Esophagus muscularis mucosa (tissue), 3 donors: ENCODE results near the gene DNAAF5.

Source experiments
- POLR2A ChIP-seq: fragments of 450-650 bp; IDR thresholded peaks from one replicate; pipeline ENCODE4 v1.6.1; 2017; ENCODE audit warnings: antibody characterized with exemption, moderate library complexity, mild to moderate bottlenecking, low read depth
- TF ChIP-seq, protein P1 (sequence below), 3 experiments: fragments of 200-600 bp in 2 of 3; fragments of 450-650 bp in 1 of 3; sonication (generic) in 2 of 3; IDR thresholded peaks; one replicate each; pipeline ENCODE4 v1.5.1; 2017 to 2019; ENCODE audit warnings: antibody characterized with exemption in 3 of 3, mild to moderate bottlenecking in 2 of 3, moderate library complexity in 1 of 3

- TF ChIP-seq, protein P1, sequence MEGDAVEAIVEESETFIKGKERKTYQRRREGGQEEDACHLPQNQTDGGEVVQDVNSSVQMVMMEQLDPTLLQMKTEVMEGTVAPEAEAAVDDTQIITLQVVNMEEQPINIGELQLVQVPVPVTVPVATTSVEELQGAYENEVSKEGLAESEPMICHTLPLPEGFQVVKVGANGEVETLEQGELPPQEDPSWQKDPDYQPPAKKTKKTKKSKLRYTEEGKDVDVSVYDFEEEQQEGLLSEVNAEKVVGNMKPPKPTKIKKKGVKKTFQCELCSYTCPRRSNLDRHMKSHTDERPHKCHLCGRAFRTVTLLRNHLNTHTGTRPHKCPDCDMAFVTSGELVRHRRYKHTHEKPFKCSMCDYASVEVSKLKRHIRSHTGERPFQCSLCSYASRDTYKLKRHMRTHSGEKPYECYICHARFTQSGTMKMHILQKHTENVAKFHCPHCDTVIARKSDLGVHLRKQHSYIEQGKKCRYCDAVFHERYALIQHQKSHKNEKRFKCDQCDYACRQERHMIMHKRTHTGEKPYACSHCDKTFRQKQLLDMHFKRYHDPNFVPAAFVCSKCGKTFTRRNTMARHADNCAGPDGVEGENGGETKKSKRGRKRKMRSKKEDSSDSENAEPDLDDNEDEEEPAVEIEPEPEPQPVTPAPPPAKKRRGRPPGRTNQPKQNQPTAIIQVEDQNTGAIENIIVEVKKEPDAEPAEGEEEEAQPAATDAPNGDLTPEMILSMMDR (IDR thresholded peaks at IDR 0.05), result no peak
- TF ChIP-seq POLR2A, result no peak
These were observed 67.7 kb downstream of the DNAAF5 start for GRCh38 chr7:794207-794606.
